ENCODE measurements around the gene SEPSECS.

- no peak for TF ChIP-seq POLR2A (conservative IDR thresholded peaks at IDR 0.05)
- TF ChIP-seq CTCF (IDR thresholded peaks at IDR 0.05 in 2 of 3, conservative IDR thresholded peaks at IDR 0.05 in 1 of 3; ENCODE audit: insufficient read depth in 2 of 3, low read depth in 1 of 3, low read length in 3 of 3), result no peak
- TF ChIP-seq REST (IDR thresholded peaks at IDR 0.05; ENCODE audit: borderline replicate concordance), result no peak
- no peak for TF ChIP-seq REST (CRISPR knock-in tag; IDR thresholded peaks at IDR 0.05; ENCODE audit: low read depth)
- TF ChIP-seq JUN (IDR thresholded peaks at IDR 0.05; ENCODE audit: borderline replicate concordance, low read depth, low read length), result no peak
- no peak for TF ChIP-seq JUN (CRISPR knock-in tag; IDR thresholded peaks at IDR 0.05; ENCODE audit: borderline replicate concordance)
Observed at GRCh38 chr4:25158817-25159216, 1.4 kb downstream of the SEPSECS start.
